DOHH2 (cell line): ENCODE data around the gene AKAIN1.

ENCODE experiments used
- H3F3A ChIP-seq: fragments of 200-600 bp; sonication (generic), shearing (Covaris generic); 2 replicates; pipeline ENCODE4 v1.6.0; 2016; ENCODE audit warnings: antibody characterized with exemption, mild to moderate bottlenecking; ENCODE audit not compliant: control insufficient read depth, insufficient read depth
- H3K27ac ChIP-seq: fragments of 200-600 bp; sonication (generic); 2 replicates; pipeline ENCODE4 v1.5.1; 2014; ENCODE audit warnings: low read depth, mild to moderate bottlenecking, low read length, moderate library complexity
- H3K27me3 ChIP-seq: fragments of 200-600 bp; sonication (generic); 2 replicates; pipeline ENCODE4 v1.6.1; 2014; ENCODE audit warnings: mild to moderate bottlenecking, low read length, mixed read lengths; ENCODE audit not compliant: control insufficient read depth
- H3K36me3 ChIP-seq: fragments of 200-600 bp; sonication (generic); 2 replicates; pipeline ENCODE4 v1.6.1; 2014; ENCODE audit warnings: mild to moderate bottlenecking, low read length, moderate library complexity, mixed read lengths; ENCODE audit not compliant: control insufficient read depth
- H3K4me1 ChIP-seq: fragments of 200-600 bp; sonication (generic); 2 replicates; pipeline ENCODE4 v1.6.1; 2014; ENCODE audit warnings: mild to moderate bottlenecking, low read length, mixed read lengths; ENCODE audit not compliant: control insufficient read depth
- H3K4me2 ChIP-seq: fragments of 200-600 bp; sonication (generic); 2 replicates; pipeline ENCODE4 v1.6.0; 2014; ENCODE audit warnings: mild to moderate bottlenecking, low read length, moderate library complexity
- H3K4me3 ChIP-seq: fragments of 200-600 bp; sonication (generic); 2 replicates; pipeline ENCODE4 v1.5.1; 2014; ENCODE audit warnings: mild to moderate bottlenecking, low read length, mixed read lengths
- H3K79me2 ChIP-seq: fragments of 200-600 bp; sonication (generic); 2 replicates; pipeline ENCODE4 v1.6.1; 2014; ENCODE audit warnings: mild to moderate bottlenecking, low read length, mixed read lengths; ENCODE audit not compliant: control insufficient read depth
- H3K9me2 ChIP-seq: fragments of 200-600 bp; sonication (generic); replicated peaks from 2 replicates; pipeline ENCODE4 v1.6.1; 2014; ENCODE audit warnings: mild to moderate bottlenecking, low read length, mixed read lengths; ENCODE audit not compliant: control insufficient read depth
- H3K9me3 ChIP-seq: fragments of 200-600 bp; sonication (generic); 2 replicates; pipeline ENCODE4 v1.6.1; 2014; ENCODE audit warnings: antibody characterized with exemption, low read length, mixed read lengths; ENCODE audit not compliant: control insufficient read depth, insufficient read depth
- H4K20me1 ChIP-seq: fragments of 200-600 bp; sonication (generic); 2 replicates; pipeline ENCODE4 v1.6.0; 2014; ENCODE audit warnings: low read depth, mild to moderate bottlenecking, antibody characterized with exemption, low read length, moderate library complexity; ENCODE audit not compliant: control insufficient read depth, insufficient read depth
- EZH2phosphoT487 ChIP-seq: fragments of 200-600 bp; sonication (generic); IDR thresholded peaks from 2 replicates; pipeline ENCODE4 v1.6.1; 2017; ENCODE audit warnings: borderline replicate concordance, mild to moderate bottlenecking, antibody characterized with exemption, low read length, moderate library complexity, mixed read lengths
- TF ChIP-seq, protein P1 (sequence below): fragments of 200-600 bp; sonication (generic); IDR thresholded peaks from one replicate; pipeline ENCODE4 v1.5.1; 2014; ENCODE audit warnings: antibody characterized with exemption, mild to moderate bottlenecking, low read depth, low read length; ENCODE audit not compliant: poor library complexity, severe bottlenecking

The AKAIN1 gene, protein sequence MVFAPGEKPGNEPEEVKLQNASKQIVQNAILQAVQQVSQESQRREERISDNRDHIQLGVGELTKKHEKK

DNA sequence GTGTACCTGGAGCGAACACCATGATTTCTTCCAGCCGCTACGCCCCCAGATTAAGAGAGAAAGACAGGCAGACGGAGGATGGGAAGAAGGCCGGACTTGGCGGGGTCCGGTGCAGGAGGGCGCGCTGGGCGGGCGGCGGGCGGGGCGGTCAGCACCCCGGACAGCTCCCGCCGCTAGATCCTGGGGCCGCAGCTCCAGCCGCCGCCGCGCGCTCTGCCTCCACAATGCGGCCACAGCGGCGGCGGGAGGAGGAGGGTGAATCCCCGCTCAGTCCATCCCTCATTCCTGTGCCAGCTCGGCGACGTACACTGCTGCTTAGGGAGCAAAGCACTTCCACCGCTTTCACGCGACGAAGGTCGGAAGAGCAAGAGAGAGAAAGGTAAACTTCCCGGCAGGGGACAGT, at the start of gene AKAIN1:
Gene AKAIN1 (minus strand): TSS at position 226 of the 403 bp plus-strand sequence. CDS start 204 bp downstream, at position 22.
- Histone ChIP-seq H3K36me3 (no peaks in the 10 kb centered on the region), H3K4me3 (no peak within 1 kb of the TSS), H3K9me2 (no peaks in the 10 kb centered on the region), H3K4me2 (no peak within 1 kb of the TSS), H3K79me2 (no peaks in the 10 kb centered on the region), H3K4me1 (no peaks in the 10 kb centered on the region), H3K27ac (no peak within 1 kb of the TSS), H3F3A (no peaks in the 10 kb centered on the region), H4K20me1 (no peaks in the 10 kb centered on the region), H3K9me3 (no peaks in the 10 kb centered on the region), H3K27me3 (no peaks in the 10 kb centered on the region)
- no peak for TF ChIP-seq EZH2phosphoT487
- TF ChIP-seq, protein P1, sequence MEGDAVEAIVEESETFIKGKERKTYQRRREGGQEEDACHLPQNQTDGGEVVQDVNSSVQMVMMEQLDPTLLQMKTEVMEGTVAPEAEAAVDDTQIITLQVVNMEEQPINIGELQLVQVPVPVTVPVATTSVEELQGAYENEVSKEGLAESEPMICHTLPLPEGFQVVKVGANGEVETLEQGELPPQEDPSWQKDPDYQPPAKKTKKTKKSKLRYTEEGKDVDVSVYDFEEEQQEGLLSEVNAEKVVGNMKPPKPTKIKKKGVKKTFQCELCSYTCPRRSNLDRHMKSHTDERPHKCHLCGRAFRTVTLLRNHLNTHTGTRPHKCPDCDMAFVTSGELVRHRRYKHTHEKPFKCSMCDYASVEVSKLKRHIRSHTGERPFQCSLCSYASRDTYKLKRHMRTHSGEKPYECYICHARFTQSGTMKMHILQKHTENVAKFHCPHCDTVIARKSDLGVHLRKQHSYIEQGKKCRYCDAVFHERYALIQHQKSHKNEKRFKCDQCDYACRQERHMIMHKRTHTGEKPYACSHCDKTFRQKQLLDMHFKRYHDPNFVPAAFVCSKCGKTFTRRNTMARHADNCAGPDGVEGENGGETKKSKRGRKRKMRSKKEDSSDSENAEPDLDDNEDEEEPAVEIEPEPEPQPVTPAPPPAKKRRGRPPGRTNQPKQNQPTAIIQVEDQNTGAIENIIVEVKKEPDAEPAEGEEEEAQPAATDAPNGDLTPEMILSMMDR: no peak

DNA sequence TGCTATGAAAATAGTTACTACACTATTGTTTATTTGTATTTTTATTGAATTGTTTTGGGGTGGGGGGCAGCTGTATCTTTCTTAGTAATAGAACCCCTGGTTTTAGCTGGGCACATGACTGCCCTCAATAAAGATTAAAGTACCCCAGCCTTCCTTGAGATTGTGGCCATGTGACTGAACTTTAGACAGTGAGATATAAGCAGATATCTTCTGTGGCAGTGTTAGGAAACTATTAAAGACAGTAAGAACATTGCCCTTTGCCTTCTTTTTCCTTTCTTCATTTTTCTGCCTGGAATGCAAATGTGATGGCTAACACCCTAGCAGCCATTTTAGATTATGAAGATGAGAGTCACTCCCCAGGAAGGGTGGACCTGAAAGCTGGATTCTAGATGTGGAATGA, 47.9 kb upstream of the AKAIN1 start:
- Histone ChIP-seq H3K79me2 (no peaks in the 10 kb centered on the region), H3K9me3 (no peaks in the 10 kb centered on the region), H3K27ac (no peak overlapping the region), H3K9me2 (no peaks in the 10 kb centered on the region), H3K4me2 (no peak overlapping the region), H3K4me1 (no peaks in the 10 kb centered on the region), H3F3A (no peaks in the 10 kb centered on the region), H3K27me3 (no peaks in the 10 kb centered on the region), H3K36me3 (peaks cover 18% of the 10 kb centered on the region), H3K4me3 (no peak overlapping the region), H4K20me1 (no peaks in the 10 kb centered on the region)
- TF ChIP-seq, protein P1: no peak
- no peak for TF ChIP-seq EZH2phosphoT487

DNA sequence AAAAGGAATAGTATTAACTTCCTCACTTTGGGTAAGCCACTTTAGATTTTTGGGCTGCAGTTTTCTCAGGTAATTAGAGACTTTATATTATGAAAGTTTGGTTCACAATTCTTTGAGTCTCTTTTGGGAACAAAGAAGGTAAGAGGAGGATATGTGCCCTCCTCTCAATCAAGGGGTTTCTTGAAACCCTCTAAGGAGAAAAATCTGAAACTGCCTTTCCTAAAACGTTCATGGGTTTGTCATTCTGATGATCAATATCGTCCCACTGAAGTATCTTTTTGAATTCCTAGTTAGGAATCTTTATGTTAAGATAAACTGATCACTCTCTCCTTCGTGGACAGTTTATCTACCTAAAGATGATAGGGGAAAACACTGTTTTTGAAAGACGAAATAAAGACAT, 42.4 kb upstream of the AKAIN1 start:
- H3K9me3 ChIP-seq: peaks cover 10% of the 10 kb centered on the region
- peak overlapping the region; percentile 93; the same call in 1 of the 2 replicates for H3K4me2 ChIP-seq
- TF ChIP-seq EZH2phosphoT487: no peak
- TF ChIP-seq, protein P1: no peak
- no peak overlapping the region for H3K27ac ChIP-seq
- H3K36me3 ChIP-seq: peaks cover 18% of the 10 kb centered on the region
- no peaks in the 10 kb centered on the region for H4K20me1 ChIP-seq
- no peaks in the 10 kb centered on the region for H3F3A ChIP-seq
- no peaks in the 10 kb centered on the region for H3K27me3 ChIP-seq
- H3K4me3 ChIP-seq: peak overlapping the region; percentile 9; the same call in 1 of the 2 replicates
- peaks cover 21% of the 10 kb centered on the region for H3K4me1 ChIP-seq
- no peaks in the 10 kb centered on the region for H3K9me2 ChIP-seq
- H3K79me2 ChIP-seq: peaks cover 3% of the 10 kb centered on the region; the same call in 1 of the 2 replicates
